NCI-H460 (cell line): ENCODE data around the gene CDH4. TPM values are rescaled to one million over a fixed set of nuclear protein-coding genes. Genes with fewer than 3 reads are reported as not detected.

ENCODE experiments used
- DNase-seq: peaks from one replicate; pipeline ENCODE4 v3.0.0-alpha.2; 2016; ENCODE audit warnings: low read depth; ENCODE audit errors: extremely low read depth
- total RNA-seq: library from RNA; depleted of rRNA; stranded (reverse); fragments of >200 nt; shearing (Covaris generic); gene quantifications from 2 replicates; pipeline ENCODE4 v1.2.3, GENCODE V29; 2014

The CDH4 gene
- total RNA-seq, 1 experiment from 2014 or later: not detected

DNA sequence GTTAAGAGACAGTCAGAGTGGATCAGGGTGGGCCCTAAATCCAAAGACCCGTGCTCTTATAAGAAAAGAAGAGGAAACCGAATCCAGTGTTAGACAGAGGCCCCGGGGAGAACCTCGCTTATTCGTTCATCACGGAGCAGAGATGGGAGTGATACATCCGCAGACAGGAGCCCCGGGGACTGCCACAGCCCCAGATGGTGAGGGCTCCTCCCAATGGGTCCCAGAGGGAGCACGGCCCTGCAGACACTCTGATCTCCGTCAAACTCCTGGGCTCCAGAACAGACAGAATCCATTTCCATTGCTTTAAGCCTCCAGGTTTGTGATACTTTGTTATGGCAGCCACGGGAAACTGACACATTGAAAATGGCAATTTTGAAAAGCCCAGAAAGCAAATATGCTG lies 47.0 kb downstream of the CDH4 start:
- DNase-seq: no peak

DNA sequence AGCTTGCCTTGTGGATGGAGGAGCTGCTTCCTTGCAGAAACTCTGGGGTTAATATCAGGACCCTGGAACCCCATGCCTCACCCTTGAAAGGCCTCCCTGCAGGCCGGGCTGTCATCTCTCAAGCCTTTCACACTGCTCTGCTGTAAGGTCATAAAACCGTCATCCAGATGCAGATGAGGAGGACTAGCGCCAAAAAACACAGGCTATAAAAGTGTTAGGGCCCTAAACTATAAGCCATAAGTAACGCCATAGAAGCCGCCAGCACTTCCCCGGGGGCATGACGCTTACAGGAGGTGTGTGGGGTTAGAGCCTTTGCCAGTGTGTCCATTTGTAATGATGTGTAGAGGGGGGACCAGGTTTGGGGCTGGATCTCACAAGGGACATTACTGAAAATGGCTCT lies 47.6 kb downstream of the CDH4 start:
- DNase-seq: no peak

DNA sequence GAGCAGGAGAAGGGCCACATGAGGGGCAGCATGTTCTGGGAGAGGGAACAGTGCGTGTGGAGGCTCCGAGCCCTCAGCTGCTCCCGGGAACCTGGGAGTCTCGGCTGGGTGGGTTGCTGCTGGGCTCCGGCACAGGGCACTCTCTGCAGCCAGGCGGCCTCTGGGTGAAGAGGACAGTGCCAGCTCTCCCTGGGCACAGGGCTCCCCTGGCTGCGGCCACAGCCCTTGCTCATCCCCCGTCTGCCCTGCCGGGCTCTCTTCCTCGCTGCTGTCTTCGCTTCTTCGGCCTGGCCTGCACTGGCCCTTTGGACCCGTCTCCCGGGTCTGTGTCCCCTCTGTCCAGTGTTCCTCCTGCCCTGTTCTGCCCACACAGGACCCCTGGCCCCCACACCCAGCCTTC lies 48.2 kb downstream of the CDH4 start:
- no peak for DNase-seq

DNA sequence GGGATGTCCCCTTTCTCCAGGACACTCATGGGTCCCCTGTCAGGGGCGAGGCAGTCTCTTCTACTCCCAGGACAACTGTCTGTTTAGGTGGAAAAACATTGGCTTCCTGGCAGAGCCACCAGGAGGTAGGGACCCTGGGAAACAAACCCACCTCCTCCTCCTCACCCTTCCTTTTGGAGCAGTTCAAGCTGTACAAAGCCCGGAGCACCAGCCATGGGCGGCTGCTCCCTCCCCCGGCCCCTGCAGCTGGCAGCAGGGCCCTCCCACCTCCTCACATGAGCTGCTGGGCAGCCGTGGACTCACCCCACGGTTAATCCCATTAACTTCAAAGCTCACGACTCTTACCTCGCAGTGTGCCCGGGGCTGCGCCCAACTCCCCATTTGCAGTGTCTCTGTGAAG lies 48.6 kb downstream of the CDH4 start:
- DNase-seq: no peak

DNA sequence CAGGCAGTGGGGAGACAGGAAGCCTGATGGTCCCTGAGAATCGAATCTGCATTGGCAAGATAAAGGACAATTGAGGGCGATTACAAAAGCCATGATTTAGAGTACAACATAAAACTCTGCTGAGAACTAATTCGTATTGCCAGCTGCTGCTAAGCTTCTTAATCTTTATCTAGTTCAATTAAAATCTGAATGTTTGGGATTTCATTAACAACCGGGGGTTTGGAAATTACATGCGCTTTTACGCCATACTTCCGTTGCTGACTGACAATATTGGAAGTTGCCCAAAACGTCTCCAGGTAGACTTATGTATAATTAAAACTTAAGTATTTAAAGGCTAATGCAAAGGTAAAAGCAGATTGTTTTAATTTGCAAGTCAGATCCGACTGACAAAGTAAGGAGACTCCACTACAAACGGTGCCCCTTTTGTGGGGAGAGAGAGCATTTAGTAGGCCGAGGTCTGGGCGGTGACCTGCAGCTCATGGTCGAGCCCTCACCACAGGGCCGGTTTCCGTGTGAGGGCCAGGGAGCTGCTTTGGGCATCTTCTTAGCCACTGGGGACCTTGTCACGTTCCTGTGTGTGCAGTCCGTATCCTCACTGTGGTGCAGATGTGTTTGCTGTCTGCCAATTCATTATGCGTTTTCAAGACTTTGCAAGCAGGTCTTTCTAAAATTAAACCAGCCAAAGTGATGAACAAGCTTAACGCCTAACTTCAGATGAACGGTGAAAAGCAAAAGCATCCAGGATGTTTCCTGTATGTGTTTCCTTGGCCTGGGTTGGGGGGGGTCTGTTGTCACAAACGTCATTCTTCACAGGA lies 49.9 kb downstream of the CDH4 start:
- no peak for DNase-seq

DNA sequence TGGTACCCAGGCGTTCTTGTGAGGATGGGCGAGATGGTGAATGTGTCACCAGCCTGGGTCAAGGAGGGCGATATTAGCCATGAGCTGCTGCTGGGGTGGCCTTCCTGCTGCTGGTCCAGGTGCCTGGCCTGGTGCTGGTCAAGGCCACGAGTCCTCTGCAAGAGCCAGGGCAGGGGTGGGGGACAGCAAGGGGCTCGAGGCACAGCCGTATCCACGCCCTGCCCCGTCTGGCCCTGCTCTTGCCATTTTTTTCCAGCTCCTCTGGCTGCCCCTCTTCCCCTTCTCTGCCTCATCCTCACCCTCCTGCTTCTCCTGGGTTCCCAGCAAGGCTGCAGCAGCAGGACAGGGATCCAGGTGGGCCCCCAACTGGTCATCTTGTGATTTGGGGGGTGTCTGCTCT lies 51.2 kb downstream of the CDH4 start:
- DNase-seq: no peak

DNA sequence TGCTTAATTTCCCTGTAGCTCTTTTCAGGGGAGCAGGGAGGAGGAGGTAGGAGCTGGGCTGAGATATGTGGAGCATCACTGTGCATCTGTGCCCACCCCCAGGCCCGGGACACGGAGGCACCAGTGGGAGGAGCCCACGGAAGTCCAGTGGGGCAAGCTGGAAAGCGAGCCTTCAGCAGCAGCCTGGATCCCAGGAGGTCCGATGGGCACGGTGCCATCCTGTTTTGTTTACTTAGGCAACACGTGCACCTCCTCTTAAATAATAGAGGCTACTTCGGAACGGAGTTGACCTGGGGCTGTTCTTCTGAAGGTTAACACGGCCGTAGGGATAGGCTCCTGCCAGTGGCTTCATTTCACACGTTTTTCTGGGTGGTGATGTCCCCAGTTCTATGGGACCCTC lies 51.6 kb downstream of the CDH4 start:
- DNase-seq: no peak

DNA sequence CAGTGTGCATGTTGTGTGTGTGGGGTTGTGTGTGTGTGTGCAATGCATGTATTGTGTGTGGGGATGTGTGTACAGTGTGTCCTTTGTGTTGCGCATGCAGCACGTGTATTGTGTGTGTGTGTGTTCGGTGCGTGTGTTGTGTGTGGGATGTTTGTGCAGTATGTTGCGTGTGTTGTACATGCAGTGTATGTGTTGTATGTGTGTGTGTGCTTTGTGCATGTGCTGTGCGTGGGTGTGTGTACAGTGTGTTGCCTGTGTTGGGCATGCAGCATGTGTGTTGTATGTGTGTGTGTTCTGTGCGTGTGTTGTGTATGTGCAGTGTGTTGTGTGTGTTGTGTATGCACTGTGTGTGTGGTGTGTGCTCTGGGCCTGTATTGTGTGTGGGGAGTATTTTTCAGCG lies 52.7 kb downstream of the CDH4 start:
- DNase-seq: no peak

DNA sequence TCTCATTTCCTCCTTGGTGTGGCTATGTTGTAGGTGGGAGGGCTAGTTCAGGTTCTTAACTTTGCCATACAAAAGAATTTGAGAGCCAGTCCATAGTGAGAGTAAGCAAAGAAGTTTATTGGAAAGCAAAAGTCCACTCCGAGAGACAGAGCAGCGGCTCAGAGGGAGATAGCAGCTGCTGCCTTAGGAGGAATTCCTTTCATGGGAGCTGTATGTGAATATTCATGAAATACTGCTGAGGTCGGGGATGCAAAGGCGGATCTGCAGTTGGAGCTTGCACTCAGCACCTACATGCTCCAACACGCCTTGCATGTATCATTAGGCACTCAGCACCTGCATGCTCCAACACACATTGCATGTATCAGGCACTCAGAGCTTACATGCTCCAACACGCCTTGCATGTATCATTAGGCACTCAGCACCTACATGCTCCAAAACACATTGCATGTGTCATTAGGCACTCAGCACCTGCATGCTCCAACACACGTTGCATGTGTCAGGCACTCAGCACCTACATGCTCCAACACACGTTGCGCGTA lies 54.9 kb downstream of the CDH4 start:
- DNase-seq: no peak

DNA sequence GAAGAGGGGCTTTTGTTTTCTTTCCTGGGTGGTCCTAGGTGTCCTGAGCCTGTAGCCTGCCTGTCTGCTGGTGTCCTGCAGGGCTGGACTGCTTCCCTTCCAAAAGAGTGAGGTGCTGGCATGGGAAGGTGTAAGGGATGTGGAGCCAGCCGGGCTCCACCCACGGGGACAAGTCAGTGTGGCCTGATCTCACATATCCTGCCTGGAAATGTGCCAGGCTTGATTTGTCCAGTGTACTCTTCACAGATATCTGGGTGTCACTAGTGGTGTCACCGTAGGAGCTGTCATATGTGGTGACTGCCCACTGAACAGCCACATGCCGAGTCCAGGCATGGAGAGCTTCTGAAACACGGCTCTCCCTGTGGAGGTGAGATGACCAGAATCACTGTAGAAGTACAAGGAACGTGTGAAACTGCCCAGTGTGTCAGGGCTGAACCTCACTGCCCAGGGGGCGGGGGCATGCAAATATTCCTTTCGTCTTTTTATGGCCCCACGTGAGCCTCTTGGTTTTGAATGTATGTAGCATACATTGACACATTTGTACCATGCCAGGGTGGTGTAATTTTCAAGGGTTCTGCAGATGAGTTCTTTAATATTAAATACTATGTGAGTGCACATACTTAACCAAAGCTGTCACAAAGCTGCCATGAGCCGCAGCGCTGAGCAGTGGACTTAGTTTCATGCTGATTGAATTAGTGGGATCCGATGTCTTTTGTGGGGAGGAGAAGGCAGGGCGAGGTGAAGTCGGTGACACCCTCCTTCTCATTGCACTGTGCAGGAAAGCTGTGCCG lies 55.8 kb downstream of the CDH4 start:
- no peak for DNase-seq

DNA sequence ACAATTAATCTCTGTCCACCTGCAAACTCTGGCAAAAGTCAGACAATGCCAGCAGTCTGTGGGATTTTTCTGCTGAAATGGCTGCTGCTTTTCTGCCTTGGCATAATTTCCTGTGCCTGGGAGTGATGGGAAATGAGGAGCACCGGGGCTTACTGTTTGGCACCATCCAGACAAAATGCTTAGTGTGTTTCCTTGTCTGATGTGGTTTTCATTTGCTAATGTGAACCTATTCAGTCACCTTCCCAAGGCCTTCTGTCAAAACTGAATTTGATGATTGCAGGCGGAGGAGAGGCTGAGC lies 56.4 kb downstream of the CDH4 start:
- DNase-seq: no peak

DNA sequence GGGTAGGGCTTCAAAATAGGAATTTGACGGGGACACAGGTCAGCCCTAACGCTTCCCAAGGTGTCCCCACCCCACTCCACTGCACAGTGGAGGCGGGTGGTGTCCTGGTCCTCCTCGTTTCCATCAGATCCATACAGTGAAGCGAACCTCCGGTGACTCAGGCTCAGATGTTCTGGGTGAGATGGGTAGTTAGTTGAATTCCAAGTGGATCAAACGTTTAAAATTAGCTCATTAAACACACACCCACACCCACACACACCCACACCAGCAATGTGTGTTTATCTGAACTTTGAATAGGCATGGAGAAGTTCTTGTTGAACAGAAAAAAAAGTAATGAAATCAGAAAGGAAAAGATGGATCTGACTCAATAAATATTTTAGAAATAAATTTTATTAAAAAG lies 58.9 kb downstream of the CDH4 start:
- DNase-seq: no peak

DNA sequence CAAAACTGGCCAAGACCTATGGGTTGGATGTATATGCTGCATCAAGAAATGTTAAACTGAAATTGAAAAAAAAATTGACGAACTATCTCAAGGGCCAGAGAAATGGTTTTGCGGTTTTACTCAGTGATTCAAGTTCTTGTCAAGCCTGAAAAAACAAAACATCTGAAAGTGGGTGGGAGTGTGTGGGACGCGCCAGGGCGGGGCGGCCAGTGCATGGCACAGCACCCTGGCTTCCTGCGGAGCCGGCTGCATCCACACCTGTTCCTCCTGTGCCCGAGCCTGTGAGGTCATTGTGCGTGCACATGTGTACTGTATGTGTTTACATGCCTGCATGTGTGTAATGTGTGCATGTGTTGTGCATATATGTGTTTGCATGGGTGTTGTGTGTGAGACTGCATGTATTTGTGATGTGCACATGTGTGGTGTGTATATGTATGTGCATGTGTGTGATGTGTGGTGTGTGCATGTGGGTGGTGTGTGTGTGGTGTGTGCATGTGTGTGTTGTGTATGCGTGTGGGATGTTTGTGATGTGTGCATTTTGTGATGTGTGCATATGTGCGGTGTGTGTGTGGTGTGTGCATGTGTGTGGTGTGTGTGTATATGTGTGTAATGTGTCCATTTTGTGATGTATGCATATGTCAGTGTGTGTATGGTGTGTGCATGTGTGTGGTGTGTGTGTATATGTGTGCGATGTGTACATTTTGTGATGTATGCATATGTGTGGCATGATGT lies 59.8 kb downstream of the CDH4 start:
- DNase-seq: no peak

DNA sequence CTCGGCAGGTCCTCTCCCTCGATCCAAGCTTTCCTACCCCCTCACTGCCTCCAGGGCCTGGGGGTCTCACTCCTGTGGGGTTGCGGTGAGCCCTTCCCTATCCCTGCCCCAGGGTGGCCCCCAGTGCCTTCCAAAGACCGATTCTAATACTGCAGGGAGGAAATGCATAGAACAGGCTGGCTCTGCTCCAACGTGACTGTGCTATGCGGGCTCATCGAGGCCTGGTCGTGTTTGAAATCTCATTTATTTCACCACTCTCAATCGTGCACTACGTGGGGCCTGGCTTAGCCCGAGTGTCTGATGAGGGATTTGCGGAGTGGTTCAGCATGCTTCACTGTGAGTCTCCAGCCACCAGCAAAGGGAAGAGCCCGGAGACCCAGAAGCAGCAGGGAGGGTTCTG lies 60.9 kb downstream of the CDH4 start:
- no peak for DNase-seq

DNA sequence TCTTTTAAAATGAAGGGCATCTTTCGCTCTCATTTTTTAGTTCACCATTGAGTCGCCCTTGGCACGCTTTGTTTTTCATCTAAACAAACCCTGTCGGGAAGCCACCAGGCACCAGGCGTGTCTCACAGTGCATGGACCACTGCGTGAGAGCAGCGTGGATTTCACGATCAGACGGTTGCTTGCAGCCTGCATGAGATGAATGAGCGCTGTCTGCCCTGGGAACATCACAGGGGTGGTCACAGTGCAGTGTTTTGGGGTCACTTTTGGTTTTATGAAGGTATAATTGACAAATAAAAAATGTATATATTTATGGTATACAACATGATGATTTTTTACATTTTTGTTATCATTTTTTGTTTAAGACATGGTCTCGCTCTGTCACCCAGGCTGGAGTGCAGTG lies 61.3 kb downstream of the CDH4 start:
- no peak for DNase-seq

DNA sequence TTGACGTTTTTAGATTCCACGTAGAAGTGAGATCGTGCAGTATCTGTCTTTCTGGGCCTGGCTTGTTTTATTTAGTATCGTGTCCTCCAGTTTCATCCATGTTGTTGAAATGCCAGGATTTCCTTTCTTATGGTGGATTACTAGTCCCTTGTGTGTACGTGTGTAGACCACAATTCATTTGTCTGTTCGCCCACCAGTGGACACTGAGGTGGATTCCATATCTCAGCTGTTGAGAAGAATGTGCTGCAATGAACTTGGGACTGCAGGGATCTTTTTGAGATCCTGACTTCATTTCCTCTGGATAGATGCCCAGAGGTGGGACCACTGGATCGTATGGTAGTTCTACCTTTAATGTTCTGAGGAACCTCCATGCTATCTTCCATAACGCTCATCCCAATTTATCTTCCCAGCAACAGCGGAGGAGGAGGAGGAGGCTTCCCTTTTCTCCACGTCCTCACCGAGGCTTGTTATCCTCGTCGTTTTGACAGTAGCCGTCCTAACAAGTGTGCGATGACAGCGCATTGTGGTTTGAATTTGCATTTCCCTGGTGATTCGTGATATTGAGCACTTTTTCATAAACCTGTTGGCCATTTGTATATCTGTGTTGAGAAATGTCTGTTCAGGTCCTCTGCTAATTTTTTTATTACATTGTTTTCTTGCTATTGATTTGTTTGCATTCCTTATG lies 62.4 kb downstream of the CDH4 start:
- no peak for DNase-seq

DNA sequence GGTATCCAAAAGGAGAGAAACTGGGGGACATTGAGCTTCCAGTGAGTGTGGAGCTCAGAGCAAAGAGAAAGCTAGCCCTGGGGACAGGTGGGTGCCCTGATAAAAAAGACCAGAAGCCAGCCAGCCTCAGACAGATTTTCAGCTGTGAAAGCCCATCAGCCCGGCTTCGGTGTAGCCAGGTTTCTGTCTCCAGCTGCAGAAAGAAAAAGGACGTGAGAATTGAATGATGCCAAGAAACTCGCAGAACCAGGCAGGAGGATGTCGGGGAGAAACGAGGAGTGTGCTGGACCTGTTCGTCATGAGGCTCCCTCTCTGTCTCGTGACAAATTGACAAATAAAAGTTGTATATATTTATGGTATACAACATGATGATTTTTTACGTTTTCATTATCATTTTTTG lies 63.3 kb downstream of the CDH4 start:
- no peak for DNase-seq

DNA sequence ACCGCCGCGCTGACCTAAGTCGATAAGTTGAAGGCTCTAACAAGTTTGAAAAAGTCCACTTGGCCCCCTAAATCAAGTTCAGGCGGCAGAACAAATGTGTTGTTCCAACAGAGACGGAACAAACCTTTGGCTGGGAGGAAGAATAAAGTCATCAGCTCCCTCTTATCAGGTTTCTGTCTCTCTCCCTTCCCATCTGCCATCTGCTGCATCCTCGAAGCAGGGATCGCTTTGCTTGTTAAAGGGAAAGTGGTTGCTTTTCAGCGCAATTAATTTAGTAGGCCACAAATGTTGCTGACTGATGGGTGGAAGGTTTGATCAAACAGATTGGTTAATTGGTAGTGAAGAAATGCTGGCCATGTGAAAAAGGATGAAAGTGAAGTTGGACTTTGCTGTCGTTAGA lies 64.3 kb downstream of the CDH4 start:
- no peak for DNase-seq

DNA sequence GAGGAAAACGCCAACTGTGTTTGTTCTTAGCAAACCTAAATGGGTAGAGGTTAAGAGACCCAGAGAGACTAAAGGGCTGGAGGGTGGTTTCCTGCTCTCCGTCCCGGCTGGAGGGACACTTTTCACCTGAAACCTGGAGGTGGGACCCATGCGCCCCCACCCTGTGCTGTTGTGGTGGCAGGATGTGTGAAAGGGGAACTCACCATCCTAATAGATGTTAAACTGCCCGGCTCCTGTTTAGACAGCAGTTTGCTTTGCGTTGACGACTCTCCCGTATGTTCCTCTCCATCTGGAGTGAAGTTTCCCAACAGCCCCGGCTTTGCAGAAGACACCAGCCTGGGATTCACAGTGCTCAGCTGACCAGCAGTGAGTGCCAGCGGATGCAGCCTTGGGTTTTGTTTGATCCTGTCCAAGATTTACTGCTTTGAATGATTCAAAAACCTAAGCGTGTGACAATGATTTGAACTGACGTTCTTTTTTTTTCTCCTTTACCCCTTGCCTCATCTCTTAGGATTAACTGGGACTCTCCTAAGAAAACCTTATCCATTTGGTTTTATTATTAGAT lies 66.0 kb downstream of the CDH4 start:
- DNase-seq: no peak

DNA sequence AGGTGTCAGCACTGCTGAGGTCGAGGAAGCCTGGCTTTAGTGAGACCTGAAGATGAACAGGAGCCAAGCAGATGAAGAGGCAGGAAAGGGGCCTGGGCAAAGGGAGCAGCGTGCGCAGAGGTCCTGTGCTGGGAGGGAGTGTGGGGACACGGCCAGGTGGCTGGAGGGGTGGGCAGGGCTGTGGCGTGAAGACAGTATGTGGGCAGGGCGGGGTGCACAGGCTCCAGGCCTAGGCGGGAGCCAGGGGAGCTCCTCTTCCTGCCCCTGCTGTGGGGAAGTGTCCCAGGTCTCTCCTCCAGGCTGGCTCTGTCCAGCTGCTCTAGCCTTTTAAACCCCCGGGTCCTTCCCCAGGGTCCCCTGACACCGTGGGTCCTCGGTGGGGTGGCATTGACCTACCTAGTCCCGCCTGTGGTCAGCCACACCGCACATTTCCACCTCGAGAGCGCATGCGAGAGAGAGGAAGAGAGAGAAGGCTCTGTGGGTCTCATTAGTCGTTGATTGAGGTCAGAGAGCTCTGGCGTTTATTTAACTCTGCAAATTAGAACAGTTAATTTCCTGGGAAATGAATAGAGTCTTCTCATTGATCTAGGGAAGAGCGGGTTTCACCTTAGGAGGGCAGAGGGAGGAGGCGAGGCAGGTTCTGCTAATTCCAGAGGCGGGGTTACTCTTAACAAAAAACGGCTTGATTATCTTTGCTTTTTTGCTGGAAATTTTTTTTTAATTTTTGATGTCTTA lies 68.8 kb downstream of the CDH4 start:
- no peak for DNase-seq
